Fibroblast of pulmonary artery (primary cell): ENCODE measurements around the gene ANKRD50.

Experiments used
- DNase-seq: peaks from one replicate; pipeline ENCODE4 v3.0.0-alpha.2; 2010; ENCODE audit warnings: low read depth
- H3K4me3 ChIP-seq: replicated peaks from 2 replicates; pipeline ENCODE4 v1.5.1; 2011; ENCODE audit warnings: low read depth, mild to moderate bottlenecking, control low read depth, low read length, moderate library complexity
- TF ChIP-seq, protein P1 (sequence below): IDR thresholded peaks from 2 replicates; pipeline ENCODE4 v1.5.1; 2011; ENCODE audit warnings: mild to moderate bottlenecking, control low read depth, low read length, inconsistent platforms; ENCODE audit errors: missing control alignments

The ANKRD50 gene

DNA sequence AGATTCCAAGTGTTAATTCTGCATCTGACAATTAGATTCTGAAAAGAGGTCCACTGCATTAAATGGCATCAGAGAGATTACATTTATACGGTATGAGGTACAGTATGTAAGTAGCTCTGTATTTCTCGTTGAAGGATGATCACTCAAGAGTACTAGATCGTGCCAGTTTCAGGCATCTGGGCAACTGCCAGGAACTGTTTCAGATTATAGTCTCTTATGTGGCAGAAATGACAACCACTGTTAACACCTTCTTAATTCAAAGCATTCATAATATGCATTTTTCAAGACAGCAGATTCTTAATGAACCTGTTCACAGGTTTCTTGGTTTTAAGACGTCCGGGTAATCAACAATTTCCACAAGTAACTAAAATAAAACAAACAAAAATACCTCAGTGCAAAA, 1.6 kb downstream of the ANKRD50 start:
- peak overlapping the region; percentile 90 for H3K4me3 ChIP-seq
- peak; percentile 36 for DNase-seq
- TF ChIP-seq, protein P1, sequence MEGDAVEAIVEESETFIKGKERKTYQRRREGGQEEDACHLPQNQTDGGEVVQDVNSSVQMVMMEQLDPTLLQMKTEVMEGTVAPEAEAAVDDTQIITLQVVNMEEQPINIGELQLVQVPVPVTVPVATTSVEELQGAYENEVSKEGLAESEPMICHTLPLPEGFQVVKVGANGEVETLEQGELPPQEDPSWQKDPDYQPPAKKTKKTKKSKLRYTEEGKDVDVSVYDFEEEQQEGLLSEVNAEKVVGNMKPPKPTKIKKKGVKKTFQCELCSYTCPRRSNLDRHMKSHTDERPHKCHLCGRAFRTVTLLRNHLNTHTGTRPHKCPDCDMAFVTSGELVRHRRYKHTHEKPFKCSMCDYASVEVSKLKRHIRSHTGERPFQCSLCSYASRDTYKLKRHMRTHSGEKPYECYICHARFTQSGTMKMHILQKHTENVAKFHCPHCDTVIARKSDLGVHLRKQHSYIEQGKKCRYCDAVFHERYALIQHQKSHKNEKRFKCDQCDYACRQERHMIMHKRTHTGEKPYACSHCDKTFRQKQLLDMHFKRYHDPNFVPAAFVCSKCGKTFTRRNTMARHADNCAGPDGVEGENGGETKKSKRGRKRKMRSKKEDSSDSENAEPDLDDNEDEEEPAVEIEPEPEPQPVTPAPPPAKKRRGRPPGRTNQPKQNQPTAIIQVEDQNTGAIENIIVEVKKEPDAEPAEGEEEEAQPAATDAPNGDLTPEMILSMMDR: no peak

DNA sequence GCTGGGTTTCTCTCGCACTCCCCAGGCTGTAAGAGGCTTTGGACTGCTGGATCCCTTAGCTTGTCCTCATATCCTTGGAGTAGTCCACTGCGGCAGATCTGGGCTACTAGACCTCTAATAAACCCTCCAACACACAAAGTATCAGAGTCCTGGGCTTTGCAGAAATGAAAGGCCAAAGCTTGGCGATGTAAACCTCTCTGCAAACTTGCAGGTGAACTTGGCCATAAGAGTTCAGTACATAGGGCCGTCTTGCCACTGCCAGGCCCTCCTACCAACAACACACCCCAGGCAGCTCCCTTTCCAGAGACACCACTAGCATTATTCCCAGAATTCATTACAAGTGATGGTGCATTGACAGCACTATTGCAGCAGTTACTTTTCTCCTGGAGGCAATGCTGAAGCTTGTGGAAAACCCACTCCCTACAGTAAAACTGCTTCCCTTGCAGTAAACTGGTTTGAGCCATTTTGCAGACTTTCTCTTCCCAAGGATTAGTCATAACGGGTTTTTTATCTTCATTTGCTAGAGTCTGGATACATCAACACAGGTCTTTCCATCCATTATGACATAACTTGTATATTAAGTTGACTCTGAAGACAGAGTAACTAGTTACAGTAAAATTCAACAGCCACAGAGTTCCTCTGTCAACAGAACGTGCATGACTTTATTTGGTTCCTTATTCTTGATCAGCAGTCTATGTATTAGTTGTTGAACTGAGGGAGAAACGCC, 2.4 kb downstream of the ANKRD50 start:
- peak; percentile 35 for DNase-seq
- TF ChIP-seq, protein P1: no peak
- H3K4me3 ChIP-seq: peak overlapping the region; percentile 90

DNA sequence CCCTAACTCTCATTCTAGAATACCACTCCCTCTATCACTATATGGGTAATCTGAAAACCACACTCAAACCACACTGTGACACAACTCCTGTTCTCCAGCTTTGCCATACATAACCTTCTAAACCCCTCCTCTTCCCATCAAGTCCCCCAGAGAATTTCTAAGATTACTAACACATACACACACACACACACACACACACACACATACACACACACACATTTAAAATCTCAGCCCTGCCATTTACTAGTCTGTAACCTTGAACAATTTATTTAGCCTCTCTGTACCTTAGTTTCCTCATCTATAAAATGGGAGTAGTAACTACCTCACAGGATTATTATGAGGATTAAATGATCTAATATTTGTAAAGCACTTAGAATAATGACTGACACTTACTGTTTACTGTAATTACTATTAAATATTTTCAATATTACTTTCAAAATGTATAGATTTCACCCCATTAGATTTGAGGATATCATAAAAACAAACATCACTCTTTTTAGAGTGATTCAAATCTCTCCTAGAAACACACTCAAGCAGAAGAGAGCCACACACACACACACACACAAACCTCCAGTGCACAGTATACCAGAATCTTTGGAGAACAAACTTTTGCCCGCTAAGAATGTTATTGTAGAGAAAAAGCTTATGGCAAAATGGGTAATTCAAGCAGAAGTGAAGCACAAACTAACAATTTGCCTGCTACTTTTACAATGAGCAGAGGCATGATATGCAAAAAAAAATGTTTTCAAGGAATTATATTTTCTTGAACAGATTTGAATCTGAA, 3.8 kb downstream of the ANKRD50 start:
- peak; percentile 49 for DNase-seq
- peak overlapping the region; percentile 90 for H3K4me3 ChIP-seq
- TF ChIP-seq, protein P1: no peak

DNA sequence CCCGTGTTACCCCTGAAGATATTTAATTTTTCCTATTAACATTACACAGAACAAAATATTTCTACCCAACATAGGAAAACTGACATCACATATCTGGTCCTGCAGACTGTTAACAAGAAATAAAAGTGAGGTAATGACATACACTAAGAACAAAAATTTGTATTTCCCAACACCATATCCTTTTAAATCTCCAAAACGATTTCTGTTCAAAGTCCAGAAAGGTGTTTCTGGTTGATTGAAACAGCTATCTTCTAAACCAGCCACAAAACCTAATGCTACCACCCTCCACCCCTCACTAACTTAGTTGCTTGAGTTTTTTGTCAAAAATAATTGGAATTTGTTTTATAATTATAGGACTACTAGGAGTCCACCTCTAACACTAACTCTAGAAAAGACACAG, 7.1 kb downstream of the ANKRD50 start:
- no peak overlapping the region for H3K4me3 ChIP-seq
- TF ChIP-seq, protein P1: no peak
- DNase-seq: no peak

DNA sequence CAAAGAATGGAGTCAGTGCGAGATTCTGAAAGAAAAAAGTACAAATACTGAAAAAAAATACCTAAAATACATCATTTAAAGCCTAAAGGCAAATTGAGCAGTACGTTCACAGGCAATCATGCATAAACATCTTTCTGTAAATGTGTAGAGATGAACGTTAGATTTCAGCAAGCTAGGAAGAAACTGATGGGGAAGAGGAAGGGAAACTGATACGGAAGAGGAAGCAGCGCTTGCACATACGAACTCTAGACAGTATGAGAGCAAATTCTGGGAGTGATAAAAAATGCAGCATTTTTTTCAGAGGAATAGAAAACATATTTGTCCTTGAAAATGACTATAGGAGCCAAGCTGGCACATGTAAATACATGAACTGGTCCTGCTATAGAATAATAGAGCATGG, 9.4 kb downstream of the ANKRD50 start:
- TF ChIP-seq, protein P1: no peak
- no peak for DNase-seq
- H3K4me3 ChIP-seq: no peak overlapping the region

GRCh38 chr4:124697441-124697840, 15.1 kb downstream of the ANKRD50 start:
- TF ChIP-seq, protein P1: no peak
- DNase-seq: no peak
- no peak overlapping the region for H3K4me3 ChIP-seq
